Renal pelvis (tissue), 4 donors: ENCODE data around the gene EYS. TPM values are rescaled to one million over a fixed set of nuclear protein-coding genes. Genes with fewer than 3 reads are reported as not detected.

Experiments
- DNase-seq: peaks from one replicate; pipeline ENCODE4 v3.0.0-alpha.2; 2013
- polyA plus RNA-seq, 3 donors: library from polyadenylated mRNA; unstranded; fragments of 120-200 nt; gene quantifications; one replicate each; pipeline ENCODE4 v1.2.1, GENCODE V29; 2013; ENCODE audit not compliant: insufficient read length in 3 of 3

Gene EYS
- polyA plus RNA-seq, 3 donors = 0.50 to 1.2 (median 0.82) TPM

- DNase-seq = no peak
Observed at GRCh38 chr6:63672582-63673129, 2034.4 kb downstream of the EYS start.

GRCh38 chr6:63671098-63671754 is 2035.8 kb downstream of the EYS start:
- no peak for DNase-seq
